ENCODE measurements around the gene RGMA.
"Not testable (repeated sequence)": the region's sequence is repeated elsewhere in the genome, so short reads cannot be mapped to it uniquely, and the experiment has no call there.

Gene RGMA

DNA sequence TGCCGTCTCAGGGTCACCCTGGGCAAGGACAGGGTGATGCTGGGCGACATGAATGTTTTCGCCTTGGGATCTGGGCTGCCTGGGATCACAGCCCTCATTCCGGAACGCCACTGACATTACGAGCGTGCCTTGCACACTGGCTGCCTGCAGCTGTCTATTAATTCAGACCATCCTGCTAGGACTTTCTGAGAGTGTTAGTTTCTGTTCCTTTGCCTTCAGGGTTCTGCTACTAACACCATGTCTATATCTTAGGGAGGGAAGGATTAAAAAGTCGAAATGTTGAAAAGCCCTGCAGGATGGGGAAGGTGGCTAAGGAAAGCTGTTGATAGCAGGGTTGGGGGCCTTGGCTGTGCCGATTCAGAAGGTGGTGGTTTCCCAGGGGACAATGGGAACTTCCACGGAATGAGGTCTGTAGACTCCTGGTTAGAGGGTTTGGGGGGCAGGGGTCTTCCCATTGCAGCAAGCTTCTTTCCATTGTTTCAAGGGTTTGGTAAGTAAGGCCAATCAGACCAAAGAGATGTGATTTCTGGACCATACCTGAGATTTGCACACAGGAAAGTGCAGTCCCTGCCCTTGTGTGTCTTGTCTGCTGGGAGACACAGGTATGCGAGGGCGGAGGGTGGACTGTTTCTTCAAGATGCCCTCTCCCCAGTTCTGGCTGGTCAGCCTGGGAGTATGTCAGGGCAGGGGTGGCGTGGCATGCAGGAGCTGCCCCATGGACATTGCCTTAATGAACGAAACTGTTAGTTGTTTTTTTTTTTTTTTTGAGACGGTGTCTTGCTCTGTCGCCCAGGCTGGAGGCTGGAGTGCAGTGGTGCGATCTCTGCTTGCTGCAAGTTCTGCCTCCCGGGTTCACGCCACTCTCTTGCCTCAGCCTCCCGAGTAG is 50.9 kb downstream of the RGMA start:
- H3K4me3 ChIP-seq (ENCODE audit: low read length): no peak overlapping the region
- no peak for DNase-seq (ENCODE audit: low read depth)
- TF ChIP-seq CTCF (conservative IDR thresholded peaks at IDR 0.05; ENCODE audit: low read length): no peak

DNA sequence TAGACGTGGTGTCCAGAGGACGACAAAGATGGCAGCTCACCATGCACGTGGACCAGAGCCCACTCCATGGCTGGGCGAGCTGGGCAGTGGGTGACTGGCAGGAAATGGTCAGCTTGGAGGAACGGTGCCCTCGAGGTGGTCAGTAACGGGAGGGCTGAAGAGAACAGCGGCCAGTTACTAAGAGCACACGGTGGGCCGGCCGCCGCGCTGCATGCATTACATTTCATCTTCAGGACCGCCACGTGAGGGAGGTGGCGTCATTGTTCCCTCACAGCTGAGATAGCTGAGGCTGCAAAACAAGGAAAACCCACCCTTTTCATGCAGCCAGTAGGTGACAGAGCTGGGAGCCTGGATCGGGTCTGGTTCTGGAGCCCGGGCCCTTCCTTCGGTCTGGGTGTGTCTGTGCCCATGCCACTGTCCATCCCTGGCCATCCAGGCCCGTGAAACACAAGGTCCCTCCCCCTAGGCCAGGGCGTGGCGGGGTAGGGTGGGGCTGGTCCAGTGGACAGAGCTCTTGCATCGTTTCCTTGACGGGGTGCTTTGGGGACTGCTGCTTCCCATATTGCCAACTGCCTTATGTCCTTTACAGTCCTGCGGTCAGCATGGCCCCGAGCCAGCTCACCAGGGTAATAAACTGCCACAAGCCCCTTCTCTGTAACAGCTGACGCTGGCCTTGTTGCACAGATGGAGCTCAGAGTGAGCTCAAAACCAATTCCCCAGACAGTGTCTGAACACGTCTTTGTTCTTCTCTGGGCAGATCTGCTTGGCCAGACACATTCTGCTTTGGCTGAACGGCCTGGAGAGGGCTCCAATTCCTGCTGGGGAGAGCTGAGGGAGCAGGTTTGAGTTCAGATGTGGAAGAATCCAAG is 51.8 kb downstream of the RGMA start:
- TF ChIP-seq CTCF (conservative IDR thresholded peaks at IDR 0.05; ENCODE audit: low read length): peak; percentile 36
- DNase-seq (ENCODE audit: low read depth): peak; percentile 52
- H3K4me3 ChIP-seq (ENCODE audit: low read length): no peak overlapping the region

- peak; percentile 61 for TF ChIP-seq CTCF (conservative IDR thresholded peaks at IDR 0.05; ENCODE audit: low read length)
- DNase-seq (ENCODE audit: low read depth): no peak
- no peak overlapping the region for H3K4me3 ChIP-seq (ENCODE audit: low read length)
These were observed 52.8 kb downstream of the RGMA start for GRCh38 chr15:93035953-93036810.

DNA sequence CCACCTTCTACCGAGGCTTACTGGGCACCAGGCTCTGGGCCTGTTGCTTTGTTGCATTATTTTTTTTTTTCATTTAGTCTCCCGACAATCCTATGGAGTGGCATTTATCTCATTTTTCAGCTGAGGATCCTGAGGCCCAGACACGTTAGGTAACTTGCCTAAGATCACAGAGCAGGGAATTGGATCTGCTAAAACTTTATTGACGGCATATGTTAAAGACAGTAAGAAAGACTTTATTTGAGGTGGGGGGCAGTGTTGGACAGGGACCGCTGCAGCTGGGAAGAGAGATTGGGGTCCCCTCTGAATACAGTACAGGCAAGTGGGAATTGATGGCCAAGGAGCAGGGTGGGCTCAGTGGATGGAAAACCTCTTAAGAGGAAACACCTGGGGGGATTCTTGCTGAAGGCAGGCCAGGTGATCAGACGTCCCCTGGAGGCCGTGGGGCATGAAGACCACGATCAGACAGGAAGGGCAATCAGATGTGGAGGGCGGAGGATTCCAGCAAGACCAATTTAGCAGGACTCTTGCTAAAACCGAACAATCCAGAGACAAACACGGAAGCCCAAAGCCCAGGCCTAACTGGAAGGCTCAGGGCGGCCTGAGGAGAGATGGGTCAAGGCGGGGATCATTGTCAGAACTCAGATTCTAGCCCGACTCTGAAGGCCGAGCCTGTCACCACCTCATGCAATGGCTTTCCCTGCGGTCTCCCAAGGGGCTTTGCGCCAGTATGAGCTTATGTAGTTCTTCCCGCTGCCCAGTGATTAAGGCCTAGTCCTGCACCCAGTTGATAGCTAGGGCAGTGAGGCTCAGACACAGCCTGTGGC is 53.7 kb downstream of the RGMA start:
- TF ChIP-seq CTCF (conservative IDR thresholded peaks at IDR 0.05; ENCODE audit: low read length): no peak
- no peak overlapping the region for H3K4me3 ChIP-seq (ENCODE audit: low read length)
- no peak for DNase-seq (ENCODE audit: low read depth)

DNA sequence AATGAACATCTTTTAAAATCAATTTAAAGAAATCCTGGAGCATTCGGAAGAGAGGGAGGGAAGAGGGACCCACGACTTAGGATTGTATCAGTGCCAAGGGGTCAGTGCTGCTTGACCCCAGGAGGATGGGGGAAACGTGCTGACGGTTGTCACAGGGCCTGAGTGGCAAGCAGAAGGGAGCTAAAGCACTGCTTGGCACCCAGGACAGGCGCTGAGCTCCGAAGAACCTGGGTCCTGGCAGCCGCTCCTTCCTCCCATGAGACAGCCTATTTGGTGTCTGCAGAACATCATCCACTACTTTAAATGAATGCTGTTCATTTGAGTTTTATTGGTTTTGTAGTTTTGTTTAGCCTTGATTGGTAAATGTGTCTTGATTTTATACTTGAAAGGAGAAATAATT is 54.5 kb downstream of the RGMA start:
- no peak for DNase-seq (ENCODE audit: low read depth)
- TF ChIP-seq CTCF (conservative IDR thresholded peaks at IDR 0.05; ENCODE audit: low read length): no peak
- no peak overlapping the region for H3K4me3 ChIP-seq (ENCODE audit: low read length)

DNA sequence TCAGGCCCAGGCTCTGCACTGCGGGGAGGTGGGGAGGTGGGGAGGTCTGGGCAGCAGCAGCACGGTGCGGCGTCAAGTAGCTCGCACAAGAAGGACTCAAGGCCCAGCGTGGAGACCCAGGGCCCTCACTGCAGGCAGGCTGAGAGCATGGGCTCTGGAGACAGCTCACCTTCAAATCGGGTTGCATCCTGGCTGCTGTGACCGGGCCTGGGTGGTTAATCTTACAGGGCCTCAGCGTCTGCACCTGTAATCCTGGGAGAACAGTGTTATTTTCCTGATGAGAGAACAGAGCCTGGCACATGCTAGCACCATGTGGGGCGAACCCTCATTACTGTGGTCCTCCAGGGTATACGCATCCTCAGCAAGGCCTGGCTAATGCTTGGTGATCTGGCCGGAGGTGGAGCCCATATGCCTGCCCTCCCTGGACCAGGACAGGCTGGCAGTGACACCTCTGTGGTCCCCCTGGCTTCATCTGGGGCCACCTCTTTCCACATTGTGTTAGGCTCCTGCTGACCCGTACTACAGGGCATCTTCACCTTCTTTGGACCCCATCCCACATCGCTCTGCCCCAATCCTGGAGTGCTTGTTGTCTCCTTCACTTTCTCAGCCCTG is 55.5 kb downstream of the RGMA start:
- DNase-seq (ENCODE audit: low read depth): no peak

DNA sequence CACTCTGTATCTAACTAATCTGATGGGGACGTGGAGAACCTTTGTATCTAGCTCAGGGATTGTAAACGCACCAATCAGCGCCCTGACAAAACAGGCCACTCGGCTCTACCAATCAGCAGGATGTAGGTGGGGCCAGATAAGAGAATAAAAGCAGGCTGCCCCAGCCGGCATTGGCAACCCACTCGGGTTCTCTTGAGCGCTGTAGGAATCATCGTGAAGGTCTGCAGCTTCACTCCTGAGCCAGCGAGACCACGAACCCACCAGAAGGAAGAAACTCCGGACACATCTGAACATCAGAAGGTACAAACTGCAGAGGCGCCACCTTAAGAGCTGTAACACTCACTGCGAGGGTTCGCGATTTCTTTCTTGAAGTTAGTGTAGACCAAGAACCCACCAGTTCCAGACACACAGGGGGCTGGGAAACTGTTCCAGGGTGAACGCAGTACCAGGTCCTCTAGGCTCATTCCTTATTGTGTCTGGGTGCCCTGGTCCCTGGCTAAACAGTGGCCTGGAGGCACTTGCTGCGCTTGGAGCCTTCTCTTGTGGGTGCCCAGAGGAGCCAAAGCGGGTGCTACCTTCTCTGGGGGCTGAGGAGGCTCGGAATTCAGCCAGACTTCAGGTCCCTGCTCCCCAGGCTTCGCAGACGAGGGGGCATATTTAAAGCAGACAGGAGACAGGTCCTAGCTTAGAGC is 56.4 kb downstream of the RGMA start:
- H3K4me3 ChIP-seq (ENCODE audit: low read length); DNase-seq (ENCODE audit: low read depth): not testable (repeated sequence)

More for the DNA sequence above, 55.5 kb downstream of the RGMA start:
- TF ChIP-seq CTCF (conservative IDR thresholded peaks at IDR 0.05; ENCODE audit: low read length): no peak
- H3K4me3 ChIP-seq (ENCODE audit: low read length): no peak overlapping the region

DNA sequence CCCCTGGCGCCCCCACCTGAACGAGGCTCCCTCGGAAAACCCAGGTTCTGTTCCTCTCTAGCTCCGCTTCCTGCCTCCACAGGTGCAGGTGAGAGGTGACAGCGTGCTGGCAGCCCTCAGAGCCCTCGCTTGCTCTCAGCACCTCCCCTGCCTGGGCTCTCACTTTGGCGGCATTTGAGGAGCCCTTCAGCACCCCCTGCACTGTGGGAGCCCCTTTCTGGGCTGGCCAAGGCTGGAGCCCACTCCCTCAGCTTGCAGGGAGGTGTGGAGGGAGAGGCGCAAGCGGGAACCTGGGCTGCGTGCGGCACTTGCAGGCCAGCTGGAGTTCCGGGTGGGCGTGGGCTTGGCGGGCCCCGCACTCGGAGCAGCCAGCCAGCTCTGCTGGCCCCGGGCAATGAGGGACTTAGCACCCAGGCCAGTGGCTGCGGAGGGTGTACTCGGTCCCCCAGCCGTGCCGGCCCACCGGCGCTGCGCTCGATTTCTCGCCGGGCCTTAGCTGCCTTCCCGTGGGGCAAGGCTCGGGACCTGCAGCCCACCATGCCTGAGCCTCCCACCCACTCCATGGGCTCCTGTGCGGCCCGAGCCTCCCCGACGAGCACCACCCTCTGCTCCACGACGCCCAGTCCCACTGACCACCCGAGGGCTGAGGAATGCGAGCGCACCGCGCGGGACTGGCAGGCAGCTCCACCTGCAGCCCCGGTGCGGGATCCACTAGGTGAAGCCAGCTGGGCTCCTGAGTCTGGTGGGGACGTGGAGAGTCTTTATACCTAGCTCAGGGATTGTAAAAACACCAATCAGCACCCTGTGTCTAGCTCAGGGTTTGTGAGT is 57.2 kb downstream of the RGMA start:
- not testable (repeated sequence) for DNase-seq (ENCODE audit: low read depth); H3K4me3 ChIP-seq (ENCODE audit: low read length)

Data from AG10803 (cell line).